ENCODE data around the gene CYB5A. TPM values are rescaled to one million over a fixed set of nuclear protein-coding genes. Genes with fewer than 3 reads are reported as not detected.

Gene CYB5A
- total RNA-seq (2014; rRNA removed) (98.0 and 130 TPM in 2 replicates), Bru-seq, nascent RNA (percentile 74 among the genes with signal in this experiment), BruChase-seq, experiment 1, labeled RNA remaining after a 6-hour chase (percentile 75 among the genes with signal in this experiment), BruChase-seq, experiment 2, labeled RNA remaining after a 2-hour chase (percentile 79 among the genes with signal in this experiment)
- long read RNA-seq, full-length matches to known transcripts, result 95 of 131 reads
- long read RNA-seq, partial matches to known transcripts, result 7 of 131 reads
- long read RNA-seq, other reads (novel, unspliced or antisense), result 29 of 131 reads

- H3F3A ChIP-seq (ENCODE audit: low read length, unreplicated experiment), result no peaks in the 10 kb centered on the region
- no peaks in the 10 kb centered on the region for H3K9me3 ChIP-seq (ENCODE audit: low read length)
- DNase-seq, result peak; percentile 94
- H3K36me3 ChIP-seq (ENCODE audit: low read depth, low read length), result no peaks in the 10 kb centered on the region
- H3K4me3 ChIP-seq (ENCODE audit: low read length), result peak within 1 kb of the TSS; percentile 91
- H3K9me2 ChIP-seq (replicated peaks; ENCODE audit: low read length), result no peaks in the 10 kb centered on the region
- no peaks in the 10 kb centered on the region for H4K20me1 ChIP-seq (ENCODE audit: low read length)
- ATAC-seq, result peak; percentile 85
- BruUV-seq (replicated peaks), result no TSS peak
- CTCF ChIA-PET, result interaction anchor here (0.6 kb wide), 2 partner anchors 25 to 260 kb away, joined by 4 to 5 read pairs; no protein-coding TSS in a partner anchor
- peak within 1 kb of the TSS; percentile 65 for H3K9ac ChIP-seq (ENCODE audit: low read length)
- H3K27me3 ChIP-seq (ENCODE audit: low read length), result no peaks in the 10 kb centered on the region
- H3K4me1 ChIP-seq (ENCODE audit: insufficient read depth, low read length), result peaks cover 32% of the 10 kb centered on the region
- peaks cover 43% of the 10 kb centered on the region for H3K79me2 ChIP-seq (ENCODE audit: low read length)
- H3K27ac ChIP-seq (ENCODE audit: low read length), result no peak within 1 kb of the TSS
- peak within 1 kb of the TSS; percentile 92 for H2AFZ ChIP-seq (ENCODE audit: low read length)
- POLR2A ChIA-PET (ENCODE audit: unreplicated experiment), result no interaction called here
- H3K4me2 ChIP-seq (ENCODE audit: low read length), result peak within 1 kb of the TSS; percentile 96
- intact Hi-C loops (cut with micrococcal nuclease), result loop anchor here (1.0 to 2.0 kb wide), 2 partner anchors 25 to 39 kb away; no protein-coding TSS in a partner anchor
- TF ChIP-seq EZH2 (IDR thresholded peaks at IDR 0.05; ENCODE audit: low read length, unreplicated experiment) (no peak), EZH2phosphoT487 (IDR thresholded peaks at IDR 0.05; ENCODE audit: borderline replicate concordance, low read length) (no peak), CTCF (conservative IDR thresholded peaks at IDR 0.05; ENCODE audit: low read depth, low read length) (no peak)
These were observed at the start of gene CYB5A for GRCh38 chr18:74291771-74292540. Gene CYB5A (minus strand): TSS chr18:74291963. CDS start chr18:74291875, 88 bp downstream.

GRCh38 chr18:74337912-74338309 is 46.1 kb upstream of the CYB5A start:
- ATAC-seq, result no peak
- CTCF ChIA-PET, result no interaction called here
- H3K36me3 ChIP-seq (ENCODE audit: low read depth, low read length), result no peaks in the 10 kb centered on the region
- BruUV-seq (replicated peaks), result no TSS peak
- intact Hi-C loops (cut with micrococcal nuclease), result no loop called here
- H3K9me2 ChIP-seq (replicated peaks; ENCODE audit: low read length), result no peaks in the 10 kb centered on the region
- H3K79me2 ChIP-seq (ENCODE audit: low read length), result no peaks in the 10 kb centered on the region
- H3F3A ChIP-seq (ENCODE audit: low read length, unreplicated experiment), result no peaks in the 10 kb centered on the region
- POLR2A ChIA-PET (ENCODE audit: unreplicated experiment), result no interaction called here
- H3K4me1 ChIP-seq (ENCODE audit: insufficient read depth, low read length), result no peaks in the 10 kb centered on the region
- TF ChIP-seq EZH2 (IDR thresholded peaks at IDR 0.05; ENCODE audit: low read length, unreplicated experiment), result no peak
- TF ChIP-seq CTCF (conservative IDR thresholded peaks at IDR 0.05; ENCODE audit: low read depth, low read length), result no peak
- no peak for TF ChIP-seq EZH2phosphoT487 (IDR thresholded peaks at IDR 0.05; ENCODE audit: borderline replicate concordance, low read length)
- no peak overlapping the region for H3K9ac ChIP-seq (ENCODE audit: low read length)
- H3K27ac ChIP-seq (ENCODE audit: low read length), result no peak overlapping the region
- no peak overlapping the region for H2AFZ ChIP-seq (ENCODE audit: low read length)
- H3K27me3 ChIP-seq (ENCODE audit: low read length), result no peaks in the 10 kb centered on the region
- no peaks in the 10 kb centered on the region for H4K20me1 ChIP-seq (ENCODE audit: low read length)
- no peak overlapping the region for H3K4me3 ChIP-seq (ENCODE audit: low read length)
- no peak for DNase-seq
- H3K4me2 ChIP-seq (ENCODE audit: low read length), result no peak overlapping the region
- no peaks in the 10 kb centered on the region for H3K9me3 ChIP-seq (ENCODE audit: low read length)
